SIG-M5 (cell line): ENCODE measurements around the gene NUDT1.

Source experiments
- DNase-seq: peaks from one replicate; lab custom pipeline; 2025; lab: John Stamatoyannopoulos, UW

Gene NUDT1

DNA sequence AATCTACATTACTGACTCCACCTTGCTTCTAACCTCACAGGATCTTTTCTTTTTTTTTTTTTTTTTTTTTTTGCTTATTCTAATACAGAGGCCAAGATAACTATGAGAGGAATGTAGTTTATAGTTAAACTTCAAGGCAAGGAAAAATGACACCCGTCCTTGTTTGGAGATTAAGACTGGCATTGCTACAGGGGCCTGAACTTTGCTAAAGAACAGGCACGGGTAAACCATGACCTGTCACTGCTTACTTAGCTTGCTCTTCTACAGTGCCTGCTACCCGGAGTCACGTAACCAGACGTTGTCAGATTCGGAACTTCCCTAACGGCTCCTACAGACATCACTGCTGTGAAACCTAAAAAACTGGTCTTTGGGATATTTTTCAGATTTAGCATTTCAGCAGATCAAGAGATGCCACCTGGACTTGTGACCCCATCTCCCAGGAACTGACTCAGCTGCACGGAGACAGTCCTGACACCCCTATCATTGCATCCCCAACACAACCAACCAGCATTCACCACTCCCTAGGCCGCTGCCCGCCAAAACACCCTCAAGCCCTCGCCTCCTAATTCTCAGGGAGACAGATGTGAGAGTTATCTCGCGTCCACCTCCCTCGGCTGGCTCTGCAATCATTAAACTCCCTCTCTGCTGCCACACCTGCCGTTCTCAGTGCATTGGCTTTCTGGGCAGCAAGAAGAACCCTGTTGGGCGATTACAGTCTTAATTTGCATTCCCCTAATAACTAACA, 36.8 kb upstream of the NUDT1 start:
- DNase-seq: no peak

DNA sequence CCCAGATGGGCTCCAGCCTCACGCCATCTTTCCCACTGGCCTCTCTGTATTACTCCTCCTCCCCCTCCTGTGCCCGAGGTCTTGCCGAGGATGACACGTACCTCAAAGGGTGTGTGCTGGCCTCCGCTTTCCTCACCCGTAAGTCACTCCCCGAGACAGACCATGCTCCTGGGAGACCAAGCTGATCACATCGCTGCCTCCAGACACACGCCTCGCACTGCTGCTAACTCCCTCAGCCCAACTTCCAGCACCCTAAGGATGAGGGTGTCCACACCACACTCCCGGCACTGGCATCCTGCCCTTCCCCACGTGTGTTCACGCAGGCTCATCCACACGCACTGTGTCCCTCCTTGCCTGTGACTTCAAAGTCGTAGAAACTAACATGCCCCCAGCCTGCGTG, 33.3 kb upstream of the NUDT1 start:
- no peak for DNase-seq

DNA sequence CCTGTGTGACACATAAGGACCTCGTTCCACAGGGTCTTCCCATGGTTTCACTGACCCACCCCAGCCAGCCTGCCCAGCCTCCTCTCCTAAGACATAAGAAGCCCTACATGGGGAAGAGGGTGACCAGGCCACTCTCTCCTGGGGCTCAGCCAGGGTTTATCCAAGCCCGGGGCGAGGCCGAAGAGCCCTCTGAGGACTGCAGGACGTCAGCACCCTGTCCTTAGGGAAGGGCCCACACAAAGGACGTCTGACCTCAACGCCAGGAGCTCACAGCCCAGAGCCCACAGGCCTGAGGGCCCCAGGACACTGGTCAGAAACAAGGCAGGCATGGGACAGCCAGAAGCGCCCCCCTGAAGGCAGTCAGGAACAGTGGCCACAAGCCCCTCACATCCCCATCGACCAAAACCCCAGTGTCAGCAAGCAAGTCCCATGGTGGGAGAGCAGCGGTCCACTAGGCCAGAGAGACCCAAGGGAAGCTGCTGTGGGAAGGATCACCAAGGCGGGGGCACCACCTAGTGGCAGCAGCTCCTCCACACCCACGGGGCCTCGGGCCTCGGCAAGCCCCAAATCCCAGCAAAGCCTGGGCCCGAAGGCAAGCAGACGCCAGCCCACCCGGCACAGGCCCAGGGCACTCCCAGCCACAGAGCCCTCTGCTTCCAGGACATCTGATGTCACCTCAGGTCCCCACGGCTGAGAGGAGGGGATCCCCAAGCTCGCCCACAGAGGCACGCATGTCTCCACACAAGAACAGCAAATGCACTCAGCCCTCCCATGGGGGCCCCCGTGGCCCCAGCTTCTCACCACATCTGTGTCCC, 32.7 kb upstream of the NUDT1 start:
- no peak for DNase-seq

DNA sequence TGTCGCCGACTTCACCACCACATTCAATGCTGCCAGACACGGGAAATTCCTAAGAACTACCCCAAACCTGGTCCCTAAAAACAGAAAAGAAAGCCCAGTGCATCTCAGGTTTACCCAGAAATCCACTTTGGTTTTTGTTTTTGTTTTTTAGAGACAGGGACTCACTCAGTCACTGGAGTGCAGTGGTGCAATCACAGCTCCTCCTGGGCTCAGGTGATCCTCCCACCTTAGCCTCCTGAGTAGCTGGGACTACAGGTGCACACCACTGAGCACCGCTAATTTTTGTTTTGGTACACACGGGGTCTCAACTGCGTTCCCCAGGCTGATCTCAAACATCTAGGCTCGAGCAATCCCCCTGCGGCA, 32.1 kb upstream of the NUDT1 start:
- no peak for DNase-seq

DNA sequence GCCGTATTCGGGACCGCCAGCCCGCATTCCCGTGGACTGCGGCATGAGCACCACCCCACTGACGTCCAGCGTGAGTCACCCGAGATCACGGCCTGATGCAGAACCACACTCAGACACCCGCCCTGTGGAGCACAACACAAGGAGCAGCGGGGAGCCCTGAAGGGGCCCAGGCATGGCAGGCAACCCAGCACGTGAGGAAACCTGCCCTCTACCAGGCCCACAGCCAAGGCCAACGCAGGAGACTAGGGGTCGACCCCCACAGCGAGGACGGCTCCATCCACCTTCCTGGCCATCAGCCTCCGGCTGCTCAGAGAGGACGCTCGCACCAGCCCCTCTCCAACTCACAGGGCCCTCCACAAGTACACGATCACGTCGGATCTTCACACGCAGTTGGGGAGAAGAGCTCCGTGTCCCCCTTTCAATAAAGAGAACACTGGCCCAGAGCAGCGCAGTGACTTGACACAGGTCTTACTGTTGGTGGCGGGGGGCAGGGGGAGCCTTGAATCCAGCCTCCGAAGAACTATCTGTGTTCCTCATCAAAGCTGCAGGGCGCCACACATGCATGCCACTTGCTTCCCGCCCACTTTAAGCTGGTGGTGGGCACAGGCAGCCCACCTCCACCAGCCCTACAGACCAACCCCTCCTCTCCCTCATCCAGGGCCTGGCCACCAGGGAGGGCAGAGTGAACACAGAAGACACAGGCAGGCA, 31.3 kb upstream of the NUDT1 start:
- no peak for DNase-seq

DNA sequence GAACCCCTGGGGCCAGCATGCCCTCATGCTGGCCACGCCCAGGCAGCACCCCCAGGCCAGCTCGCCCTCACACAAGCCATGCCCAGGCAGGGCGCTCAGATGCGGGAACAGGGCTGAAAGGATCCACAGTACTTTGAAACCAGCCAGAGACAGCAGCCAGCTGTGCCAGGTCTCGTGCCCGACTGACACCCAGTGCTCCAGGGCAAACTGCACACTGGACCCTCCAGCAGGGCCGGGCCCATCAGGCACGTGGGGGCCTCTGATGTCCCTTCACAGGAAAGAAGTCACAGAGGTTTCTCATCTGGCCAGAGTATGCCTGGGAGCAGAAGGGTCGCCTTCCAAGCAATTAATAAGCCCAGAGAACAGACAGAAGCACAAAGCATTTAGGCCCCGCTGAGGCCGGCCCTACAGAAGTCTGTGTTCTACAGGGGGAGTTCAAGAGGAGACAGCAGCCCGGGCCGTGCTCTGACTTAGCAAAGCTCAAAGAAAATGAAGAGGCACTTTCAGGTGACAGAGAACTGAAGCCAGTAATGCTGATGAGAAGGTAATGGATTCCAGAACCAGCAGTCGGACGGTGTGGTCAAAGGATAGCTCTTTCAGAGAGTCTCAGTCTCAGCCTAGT, 30.7 kb upstream of the NUDT1 start:
- DNase-seq: no peak

DNA sequence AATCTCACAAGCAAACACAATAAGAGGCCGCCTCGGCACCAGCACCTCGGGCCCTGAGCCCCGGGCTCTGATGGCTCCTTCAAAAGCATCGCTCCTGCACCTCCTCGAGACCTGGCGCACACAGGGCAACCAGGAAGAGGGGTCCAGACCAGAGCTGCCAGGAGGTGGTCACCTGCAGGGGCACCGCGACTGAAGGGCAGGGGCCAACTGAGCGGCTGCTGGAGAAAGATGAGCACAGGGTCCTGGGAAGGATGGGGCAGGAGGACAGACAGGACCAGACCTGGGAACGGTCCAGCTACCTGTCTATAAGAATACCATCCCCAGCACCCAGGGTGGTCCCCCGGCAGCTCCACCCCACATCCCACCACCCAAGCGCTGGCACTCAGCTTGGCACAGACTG, 30.1 kb upstream of the NUDT1 start:
- DNase-seq: no peak

DNA sequence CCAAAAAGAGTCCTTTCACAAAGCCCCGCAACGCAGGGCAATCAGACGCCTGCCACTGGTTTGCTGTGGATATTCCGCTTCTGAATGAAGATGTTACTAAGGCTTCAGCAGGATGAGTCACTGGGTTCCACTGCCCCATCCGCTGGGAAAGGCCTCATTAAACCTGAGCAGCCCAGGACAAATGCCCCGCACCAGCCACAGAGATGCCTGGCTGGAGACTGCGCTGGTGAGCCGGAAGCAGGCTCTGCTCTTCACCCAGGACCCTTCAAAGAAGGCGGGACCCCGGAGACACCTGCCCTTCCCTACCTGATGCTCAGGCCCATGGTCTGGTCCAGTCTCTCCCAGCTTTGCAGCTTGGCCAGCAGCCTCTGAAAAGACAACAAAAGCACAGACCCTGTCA, 29.1 kb upstream of the NUDT1 start:
- DNase-seq: no peak

DNA sequence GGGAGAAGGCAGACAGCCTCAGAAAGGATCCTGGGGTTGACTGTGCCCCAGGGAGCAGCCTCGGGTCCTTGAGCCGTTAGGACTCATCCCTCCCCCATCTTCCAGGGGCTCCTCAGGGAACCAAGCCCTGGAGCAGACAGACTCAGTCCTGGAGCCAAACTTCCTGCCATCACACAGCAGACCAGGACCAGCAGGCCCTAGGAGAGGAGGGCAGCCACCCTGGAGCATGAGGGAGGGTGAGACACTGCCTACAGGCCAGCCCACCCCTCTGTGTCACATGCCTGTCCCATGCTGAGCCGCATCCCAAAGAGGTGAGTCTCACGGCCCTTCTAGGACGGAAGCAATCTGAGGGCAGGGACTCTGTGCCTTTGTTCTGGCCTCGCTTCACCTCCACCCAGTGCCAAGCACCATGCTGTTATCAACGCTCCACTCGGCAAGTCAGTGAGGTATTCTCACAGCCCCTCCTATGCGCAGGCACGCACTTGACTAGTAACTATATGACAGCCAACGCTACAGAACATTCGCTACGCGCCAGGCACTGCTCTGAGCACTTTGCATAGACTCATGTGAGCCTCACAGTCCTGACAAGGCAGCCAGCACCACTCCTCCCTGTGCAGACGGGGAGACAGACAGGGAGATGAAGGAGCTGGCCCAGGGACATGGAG, 28.3 kb upstream of the NUDT1 start:
- DNase-seq: no peak

DNA sequence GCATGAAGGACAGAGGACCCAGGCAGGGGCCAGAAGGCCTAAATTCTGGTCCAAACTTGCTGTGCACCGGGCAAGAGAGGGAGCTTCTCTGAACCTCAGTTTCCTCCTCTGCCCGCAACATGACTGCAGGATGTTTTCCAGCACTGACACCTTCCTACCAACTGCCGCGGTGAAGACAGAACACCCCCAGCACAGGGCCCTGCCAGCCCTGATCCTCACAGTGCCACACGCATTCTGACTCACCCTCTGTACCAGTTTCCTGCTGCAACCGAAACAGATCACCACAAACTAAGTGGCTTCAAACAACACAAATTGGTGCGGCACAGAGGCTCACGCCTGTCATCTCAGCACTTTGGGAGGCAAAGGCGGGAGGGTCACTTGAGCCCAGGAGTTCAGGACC, 27.4 kb upstream of the NUDT1 start:
- DNase-seq: no peak

DNA sequence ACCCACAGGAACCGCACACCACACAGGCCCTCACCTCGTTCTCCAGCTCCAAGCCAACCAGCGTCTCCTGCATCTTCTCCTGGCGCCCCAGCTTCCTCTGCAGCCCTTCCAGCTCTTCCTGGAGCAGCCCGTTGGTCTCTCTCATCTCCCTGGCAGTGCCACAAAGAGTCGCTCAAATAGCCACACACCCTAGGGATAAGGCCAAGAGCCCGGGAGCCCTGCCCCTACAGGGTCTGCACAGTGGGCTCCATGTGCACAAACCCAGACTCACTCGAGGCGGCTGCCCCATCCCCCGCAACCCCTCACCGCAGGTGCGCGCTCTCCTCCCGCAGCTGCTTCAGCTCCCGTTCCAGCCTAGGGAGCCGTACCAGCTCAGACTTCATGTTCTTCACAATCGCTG, 26.2 kb upstream of the NUDT1 start:
- no peak for DNase-seq

DNA sequence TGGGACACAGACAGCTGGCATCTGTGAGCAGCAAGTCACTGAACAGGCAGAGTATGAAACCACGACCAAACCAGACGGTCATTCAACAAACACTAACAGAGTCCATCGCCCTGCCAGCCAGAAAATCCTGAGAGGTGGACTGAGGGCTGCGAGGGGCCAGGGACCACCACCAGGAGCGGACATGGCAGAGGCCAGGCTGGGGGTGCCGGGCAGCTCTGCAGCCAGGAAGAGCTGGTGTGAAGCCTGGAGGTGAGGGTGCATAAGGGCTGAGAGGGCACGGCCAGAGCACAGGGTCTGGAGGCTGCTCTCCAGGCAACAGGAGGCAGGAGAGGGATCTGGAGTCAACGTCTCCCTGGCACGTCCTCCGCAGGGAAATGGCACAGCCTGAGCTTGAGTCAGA, 24.8 kb upstream of the NUDT1 start:
- DNase-seq: no peak

DNA sequence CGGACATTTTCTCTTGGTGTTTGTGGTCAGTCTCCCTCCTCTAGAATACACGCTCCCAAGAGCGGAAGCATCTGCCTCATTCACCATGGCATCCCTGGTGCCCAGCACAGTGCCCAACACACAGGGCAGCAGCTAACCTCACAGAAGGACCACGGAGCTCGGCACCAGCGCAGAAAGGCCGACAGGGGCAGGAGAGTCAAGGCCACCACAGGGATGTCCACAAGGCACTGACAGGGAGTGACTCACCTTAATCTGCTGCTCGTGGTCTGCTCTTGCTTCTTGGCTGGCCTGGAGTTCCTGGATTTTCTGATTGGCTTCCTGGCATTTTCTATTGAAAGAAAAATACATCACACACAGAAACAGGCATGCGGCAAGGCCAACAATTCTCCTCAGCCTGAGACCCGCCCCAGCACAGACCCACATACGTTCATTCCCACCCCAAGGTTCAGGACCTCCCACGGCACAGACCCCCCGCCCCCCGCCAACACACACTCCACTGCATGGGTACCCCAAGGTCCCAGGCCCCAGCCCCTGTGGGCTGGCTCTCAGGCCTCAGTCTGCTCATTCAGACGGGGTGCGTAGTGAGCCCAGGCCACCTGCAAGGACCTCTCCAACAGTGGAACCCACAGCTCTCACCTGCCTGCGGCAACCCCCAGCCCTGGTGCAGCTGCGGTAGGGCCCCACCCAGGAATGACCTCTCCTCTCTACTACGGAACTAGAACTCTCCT, 24.1 kb upstream of the NUDT1 start:
- no peak for DNase-seq

DNA sequence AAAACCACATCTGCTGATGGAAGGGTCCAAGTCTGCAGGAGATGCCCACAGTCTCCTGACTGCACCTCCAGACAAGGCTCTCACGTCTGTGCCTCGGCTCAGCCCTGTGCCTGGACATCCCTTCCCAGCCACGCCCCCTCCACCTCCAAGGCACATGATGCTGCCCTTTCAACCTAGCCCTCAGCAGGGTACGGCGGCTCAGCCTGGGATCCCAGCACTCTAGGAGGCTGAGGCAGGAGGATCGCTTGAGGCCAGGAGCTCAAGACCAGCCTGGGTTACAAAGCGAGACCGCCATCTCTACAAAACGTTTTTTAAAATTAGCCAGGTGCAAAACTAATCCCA, 23.6 kb upstream of the NUDT1 start:
- DNase-seq: no peak

DNA sequence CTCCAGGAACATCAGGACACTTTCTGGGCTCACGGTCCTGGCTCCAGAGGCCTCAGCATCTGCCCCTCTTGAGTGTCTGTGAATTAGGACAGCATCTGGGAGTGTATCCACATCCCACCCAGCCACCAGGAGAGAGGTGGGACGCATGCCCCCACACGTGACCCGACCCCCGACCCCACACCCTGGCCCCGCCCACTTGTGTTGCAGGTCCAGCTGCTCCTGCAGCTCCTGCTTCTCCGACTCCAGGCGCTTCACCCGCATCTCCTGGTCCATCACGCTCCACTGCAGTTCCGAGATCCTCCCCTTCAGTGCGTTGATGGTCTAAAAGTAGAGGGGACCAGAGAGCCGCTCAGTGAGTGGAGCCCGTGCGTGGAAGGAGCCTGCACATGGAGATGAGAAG, 22.9 kb upstream of the NUDT1 start:
- DNase-seq: no peak

DNA sequence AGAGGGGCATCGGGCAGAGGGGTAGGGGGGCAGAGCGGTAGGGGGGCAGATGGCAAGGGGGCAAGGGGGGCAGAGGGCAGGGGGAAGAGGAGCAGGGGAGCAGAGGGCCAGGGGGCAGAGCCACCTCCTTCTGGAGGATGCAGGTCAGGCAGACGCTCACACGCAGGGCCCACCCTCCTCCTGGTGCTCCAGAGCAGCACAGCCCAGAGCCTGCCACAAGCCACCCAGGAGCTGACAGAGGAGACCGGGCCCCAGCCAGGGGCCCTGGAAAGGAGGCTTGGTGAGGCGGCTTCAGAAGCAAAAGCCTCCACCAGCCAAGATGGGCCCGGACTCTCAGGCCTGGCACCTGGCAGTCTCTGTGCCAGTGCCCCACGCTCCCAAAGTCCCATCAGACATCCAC, 22.4 kb upstream of the NUDT1 start:
- no peak for DNase-seq

DNA sequence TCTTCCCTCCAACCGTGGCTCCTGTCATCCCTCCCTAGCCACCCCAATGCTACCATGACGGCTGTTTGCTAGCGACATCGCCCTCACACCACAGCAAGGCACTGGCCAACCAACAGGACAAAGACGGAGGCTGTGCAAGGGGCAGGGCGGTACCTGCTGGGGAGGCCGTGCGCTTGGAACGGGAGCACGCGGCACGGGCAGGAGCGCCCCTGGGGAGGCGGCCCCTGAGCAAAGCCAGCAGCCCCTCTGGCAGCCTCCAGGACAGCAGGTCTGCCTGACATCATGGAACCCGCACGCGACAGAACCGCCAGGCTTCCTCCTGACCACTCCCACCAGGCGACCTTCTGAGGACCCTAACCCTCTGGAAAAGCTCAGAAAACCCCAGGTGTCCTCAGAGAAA, 22.0 kb upstream of the NUDT1 start:
- no peak for DNase-seq

DNA sequence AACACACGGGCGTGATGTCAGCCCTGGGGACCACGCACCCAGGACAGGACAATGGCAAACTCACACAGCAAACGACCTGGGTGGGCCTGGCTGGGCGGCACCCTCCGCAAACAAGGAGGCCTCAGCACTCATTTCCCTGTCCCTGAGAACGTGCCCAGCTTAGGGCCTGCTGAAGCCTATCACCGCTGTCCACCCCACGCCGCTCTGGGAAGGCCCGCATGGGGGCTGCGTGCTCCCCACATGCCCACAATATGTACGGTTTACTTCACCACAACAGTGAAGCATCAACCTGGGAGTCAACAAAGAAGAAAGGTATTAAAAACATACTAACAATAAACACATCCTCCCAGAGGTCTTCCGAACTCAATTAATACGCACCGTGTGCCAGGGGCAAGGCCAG, 21.5 kb upstream of the NUDT1 start:
- DNase-seq: no peak

DNA sequence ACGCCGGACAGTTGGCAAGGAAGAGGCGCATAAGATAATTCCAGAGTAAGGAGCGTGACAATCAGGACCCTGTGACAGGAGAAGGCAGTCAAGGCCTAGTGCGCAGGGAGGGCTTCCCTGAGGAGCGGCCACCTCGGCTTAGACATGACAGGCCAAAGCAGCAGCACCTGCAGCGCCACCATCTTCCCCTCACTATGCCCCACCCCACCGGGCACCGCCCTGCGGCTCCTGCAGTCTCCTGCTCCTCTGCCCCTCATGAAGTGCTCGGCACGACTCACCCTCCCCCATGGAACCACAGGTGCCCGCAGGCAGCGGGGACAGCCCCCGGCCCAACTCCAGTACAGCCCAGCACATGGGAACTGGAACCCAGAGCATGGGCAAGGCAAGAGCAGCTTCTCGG, 21.1 kb upstream of the NUDT1 start:
- no peak for DNase-seq

DNA sequence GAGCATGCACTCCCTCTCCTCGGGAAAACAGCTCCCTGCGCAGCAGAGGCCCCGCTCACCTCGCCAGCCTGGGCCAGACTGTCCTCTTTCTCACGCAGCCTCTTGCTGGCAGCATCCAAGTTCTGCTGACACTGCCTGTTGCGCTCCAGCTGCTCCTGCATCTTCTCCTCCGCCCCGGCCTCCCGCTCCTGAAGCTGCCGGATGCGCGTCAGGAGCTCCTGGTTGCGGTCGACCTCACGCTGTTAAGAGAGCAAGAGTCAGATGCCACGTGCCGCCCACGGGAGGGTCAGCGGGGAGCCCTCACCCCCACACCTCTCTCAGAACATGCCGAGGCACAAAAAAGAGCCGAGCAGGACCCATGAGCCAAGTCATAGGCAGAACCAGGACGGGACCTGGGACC, 19.5 kb upstream of the NUDT1 start:
- DNase-seq: no peak

DNA sequence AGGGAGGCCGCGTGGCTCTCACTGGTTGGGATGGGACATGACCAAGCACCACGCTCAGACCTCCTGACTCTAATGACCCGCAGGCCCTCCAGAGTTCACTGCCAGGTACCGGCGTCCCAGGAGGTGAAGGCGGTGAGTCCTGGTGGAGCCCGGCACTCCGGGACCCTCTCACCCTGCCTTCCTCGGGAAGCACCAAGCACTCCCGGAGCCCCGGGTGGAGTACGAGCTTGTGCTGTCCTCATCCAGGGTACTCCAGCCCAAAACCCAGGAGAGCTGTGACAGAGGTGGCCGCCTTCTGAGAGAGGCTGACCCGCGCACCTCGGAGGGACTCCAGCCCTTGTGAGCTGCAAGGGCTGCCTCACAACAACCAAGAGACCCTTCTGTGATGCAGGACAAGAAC, 18.7 kb upstream of the NUDT1 start:
- no peak for DNase-seq

DNA sequence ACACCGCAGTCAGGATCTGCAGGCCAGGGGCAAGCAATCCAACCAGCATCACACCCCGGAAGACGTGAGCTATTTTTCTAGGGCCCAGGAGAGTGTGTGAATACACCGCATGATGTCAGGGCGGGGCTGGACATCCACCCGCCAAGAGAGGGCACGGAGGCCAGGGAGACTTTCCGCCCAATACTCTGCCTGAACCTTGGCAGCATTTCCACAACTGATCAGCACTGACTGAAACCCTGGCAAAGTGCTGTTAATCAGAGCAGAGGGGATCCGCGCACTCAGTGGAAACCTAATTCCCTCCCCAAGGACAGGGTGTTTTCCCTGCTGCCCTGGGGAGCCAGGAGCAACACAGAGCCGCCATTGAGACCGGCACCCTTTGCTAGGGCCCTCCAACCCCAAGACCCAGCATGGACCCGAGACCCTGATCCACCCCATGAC, 17.5 kb upstream of the NUDT1 start:
- DNase-seq: no peak
